ENCODE measurements around the gene PRR7. TPM values are rescaled to one million over a fixed set of nuclear protein-coding genes. Genes with fewer than 3 reads are reported as not detected.

The PRR7 gene
- polyA plus RNA-seq, 1 donor from 2014 or later, result 46.6 TPM

- no peak overlapping the region for H2AFZ ChIP-seq (ENCODE audit: low read depth, low read length)
- no peaks in the 10 kb centered on the region for H3K27me3 ChIP-seq (ENCODE audit: insufficient read depth, low read depth, low read length)
- no peaks in the 10 kb centered on the region for H4K20me1 ChIP-seq (ENCODE audit: insufficient read depth)
- H3K4me2 ChIP-seq (ENCODE audit: low read length), result no peak overlapping the region
- H3K9ac ChIP-seq (ENCODE audit: low read length), result no peak overlapping the region
- no peak for TF ChIP-seq REST (IDR thresholded peaks at IDR 0.05; ENCODE audit: borderline replicate concordance)
- no peak for TF ChIP-seq RAD21 (conservative IDR thresholded peaks at IDR 0.05)
- TF ChIP-seq, protein P1, sequence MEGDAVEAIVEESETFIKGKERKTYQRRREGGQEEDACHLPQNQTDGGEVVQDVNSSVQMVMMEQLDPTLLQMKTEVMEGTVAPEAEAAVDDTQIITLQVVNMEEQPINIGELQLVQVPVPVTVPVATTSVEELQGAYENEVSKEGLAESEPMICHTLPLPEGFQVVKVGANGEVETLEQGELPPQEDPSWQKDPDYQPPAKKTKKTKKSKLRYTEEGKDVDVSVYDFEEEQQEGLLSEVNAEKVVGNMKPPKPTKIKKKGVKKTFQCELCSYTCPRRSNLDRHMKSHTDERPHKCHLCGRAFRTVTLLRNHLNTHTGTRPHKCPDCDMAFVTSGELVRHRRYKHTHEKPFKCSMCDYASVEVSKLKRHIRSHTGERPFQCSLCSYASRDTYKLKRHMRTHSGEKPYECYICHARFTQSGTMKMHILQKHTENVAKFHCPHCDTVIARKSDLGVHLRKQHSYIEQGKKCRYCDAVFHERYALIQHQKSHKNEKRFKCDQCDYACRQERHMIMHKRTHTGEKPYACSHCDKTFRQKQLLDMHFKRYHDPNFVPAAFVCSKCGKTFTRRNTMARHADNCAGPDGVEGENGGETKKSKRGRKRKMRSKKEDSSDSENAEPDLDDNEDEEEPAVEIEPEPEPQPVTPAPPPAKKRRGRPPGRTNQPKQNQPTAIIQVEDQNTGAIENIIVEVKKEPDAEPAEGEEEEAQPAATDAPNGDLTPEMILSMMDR (IDR thresholded peaks at IDR 0.05; ENCODE audit: poor library complexity, severe bottlenecking), result no peak
- TF ChIP-seq MXI1 (conservative IDR thresholded peaks at IDR 0.05; ENCODE audit: poor library complexity, severe bottlenecking), result no peak
- no peak for TF ChIP-seq EZH2 (IDR thresholded peaks at IDR 0.05; ENCODE audit: borderline replicate concordance, insufficient read depth, low read length, poor library complexity, severe bottlenecking)
- TF ChIP-seq TAF1 (IDR thresholded peaks at IDR 0.05; ENCODE audit: low read depth), result no peak
- H3K9me2 ChIP-seq (ENCODE audit: insufficient read depth, low read length), result no peaks in the 10 kb centered on the region
- no peaks in the 10 kb centered on the region for H3K79me2 ChIP-seq (replicated peaks; ENCODE audit: insufficient read depth, low read length)
- no peak overlapping the region for H3K27ac ChIP-seq (ENCODE audit: low read length)
- H3F3A ChIP-seq (ENCODE audit: insufficient read depth, low read length, poor library complexity, severe bottlenecking), result no peaks in the 10 kb centered on the region
- no peak overlapping the region for H3K4me3 ChIP-seq (ENCODE audit: low read length)
- no peaks in the 10 kb centered on the region for H3K36me3 ChIP-seq (ENCODE audit: insufficient read depth, low read length)
- H3K9me3 ChIP-seq (ENCODE audit: low read length), result no peaks in the 10 kb centered on the region
Measured at GRCh38 chr5:177482359-177482795, 35.8 kb downstream of the PRR7 start.

- Histone ChIP-seq H4K20me1 (ENCODE audit: insufficient read depth) (no peaks in the 10 kb centered on the region), H3K4me3 (ENCODE audit: low read length) (no peak overlapping the region), H3K27me3 (ENCODE audit: insufficient read depth, low read depth, low read length) (no peaks in the 10 kb centered on the region), H3F3A (ENCODE audit: insufficient read depth, low read length, poor library complexity, severe bottlenecking) (no peaks in the 10 kb centered on the region), H3K4me2 (ENCODE audit: low read length) (no peak overlapping the region), H3K9ac (ENCODE audit: low read length) (no peak overlapping the region), H3K9me3 (ENCODE audit: low read length) (no peaks in the 10 kb centered on the region), H3K9me2 (ENCODE audit: insufficient read depth, low read length) (no peaks in the 10 kb centered on the region), H3K36me3 (ENCODE audit: insufficient read depth, low read length) (no peaks in the 10 kb centered on the region), H3K27ac (ENCODE audit: low read length) (no peak overlapping the region), H2AFZ (ENCODE audit: low read depth, low read length) (no peak overlapping the region), H3K79me2 (replicated peaks; ENCODE audit: insufficient read depth, low read length) (no peaks in the 10 kb centered on the region)
- TF ChIP-seq EZH2 (IDR thresholded peaks at IDR 0.05; ENCODE audit: borderline replicate concordance, insufficient read depth, low read length, poor library complexity, severe bottlenecking), result no peak
- TF ChIP-seq MXI1 (conservative IDR thresholded peaks at IDR 0.05; ENCODE audit: poor library complexity, severe bottlenecking), result no peak
- TF ChIP-seq RAD21 (conservative IDR thresholded peaks at IDR 0.05), result no peak
- TF ChIP-seq, protein P1 (IDR thresholded peaks at IDR 0.05; ENCODE audit: poor library complexity, severe bottlenecking), result no peak
- TF ChIP-seq SMC3 (conservative IDR thresholded peaks at IDR 0.05; ENCODE audit: poor library complexity), result no peak
- TF ChIP-seq POLR2AphosphoS5 (IDR thresholded peaks at IDR 0.05), result no peak
Measured at GRCh38 chr5:177483042-177483441, 36.4 kb downstream of the PRR7 start.
